Parathyroid adenoma (tissue), 2 donors: Measurements from ENCODE around the gene POLR3G.

Source experiments
- H2AFZ ChIP-seq: fragments of 300-600 bp; sonication (generic); one replicate; pipeline ENCODE4 v1.7.0; 2017; ENCODE audit warnings: antibody characterized with exemption, mild to moderate bottlenecking
- H3K27ac ChIP-seq: fragments of 300-600 bp; sonication (generic); one replicate; pipeline ENCODE4 v1.7.0; 2017
- H3K27me3 ChIP-seq: fragments of 300-600 bp; sonication (generic); one replicate; pipeline ENCODE4 v1.7.0; 2017; ENCODE audit warnings: low read length; ENCODE audit not compliant: control insufficient read depth, insufficient read depth
- H3K36me3 ChIP-seq: fragments of 300-600 bp; sonication (generic); one replicate; pipeline ENCODE4 v1.7.0; 2017; ENCODE audit warnings: low read length; ENCODE audit not compliant: control insufficient read depth, insufficient read depth
- H3K4me1 ChIP-seq: fragments of 300-600 bp; sonication (generic); one replicate; pipeline ENCODE4 v1.7.0; 2017; ENCODE audit warnings: control low read depth
- H3K4me2 ChIP-seq: fragments of 300-600 bp; sonication (generic); one replicate; pipeline ENCODE4 v1.7.0; 2017; ENCODE audit warnings: low read length
- H3K4me3 ChIP-seq: fragments of 300-600 bp; sonication (generic); one replicate; pipeline ENCODE4 v1.7.0; 2017; ENCODE audit warnings: low read depth, low read length
- H3K79me2 ChIP-seq: fragments of 300-600 bp; sonication (generic); one replicate; pipeline ENCODE4 v1.7.0; 2017; ENCODE audit warnings: control low read depth
- H3K9ac ChIP-seq: fragments of 300-600 bp; sonication (generic); one replicate; pipeline ENCODE4 v1.7.0; 2017; ENCODE audit warnings: mild to moderate bottlenecking
- H3K9me3 ChIP-seq: fragments of 300-600 bp; sonication (generic); one replicate; pipeline ENCODE4 v1.7.0; 2017; ENCODE audit warnings: low read length; ENCODE audit not compliant: control insufficient read depth
- CTCF ChIP-seq: fragments of 300-600 bp; sonication (generic); IDR thresholded peaks from one replicate; pipeline ENCODE4 v1.7.0; 2017; ENCODE audit warnings: antibody characterized with exemption, mild to moderate bottlenecking
- donor health status: primary hyperparathyroidism.

The POLR3G gene

GRCh38 chr5:90484540-90484939, 9.9 kb downstream of the POLR3G start:
- no peaks in the 10 kb centered on the region for H3K36me3 ChIP-seq
- H3K4me3 ChIP-seq, result no peak overlapping the region
- H3K9ac ChIP-seq, result no peak overlapping the region
- H3K9me3 ChIP-seq, result no peaks in the 10 kb centered on the region
- H3K4me2 ChIP-seq, result no peak overlapping the region
- TF ChIP-seq CTCF, result no peak
- H3K4me1 ChIP-seq, result peaks cover 7% of the 10 kb centered on the region
- H3K27me3 ChIP-seq, result no peaks in the 10 kb centered on the region
- no peak overlapping the region for H3K27ac ChIP-seq
- H3K79me2 ChIP-seq, result no peaks in the 10 kb centered on the region
- H2AFZ ChIP-seq, result no peak overlapping the region

GRCh38 chr5:90488791-90489190, 14.1 kb downstream of the POLR3G start:
- Histone ChIP-seq H3K4me2 (peak overlapping the region; percentile 13), H3K79me2 (no peaks in the 10 kb centered on the region), H3K4me3 (no peak overlapping the region), H2AFZ (no peak overlapping the region), H3K27ac (peak overlapping the region; percentile 29), H3K9ac (no peak overlapping the region), H3K4me1 (peaks cover 4% of the 10 kb centered on the region), H3K27me3 (no peaks in the 10 kb centered on the region), H3K36me3 (no peaks in the 10 kb centered on the region), H3K9me3 (no peaks in the 10 kb centered on the region)
- no peak for TF ChIP-seq CTCF

- TF ChIP-seq CTCF, result no peak
- H3K9me3 ChIP-seq, result no peaks in the 10 kb centered on the region
- no peak overlapping the region for H3K9ac ChIP-seq
- no peaks in the 10 kb centered on the region for H3K27me3 ChIP-seq
- H3K4me2 ChIP-seq, result no peak overlapping the region
- H3K79me2 ChIP-seq, result no peaks in the 10 kb centered on the region
- no peak overlapping the region for H3K27ac ChIP-seq
- no peak overlapping the region for H3K4me3 ChIP-seq
- H3K36me3 ChIP-seq, result no peaks in the 10 kb centered on the region
- H2AFZ ChIP-seq, result no peak overlapping the region
- peaks cover 4% of the 10 kb centered on the region for H3K4me1 ChIP-seq
Measured at GRCh38 chr5:90494043-90494442, 19.4 kb downstream of the POLR3G start.

- no peak overlapping the region for H2AFZ ChIP-seq
- H3K9me3 ChIP-seq, result no peaks in the 10 kb centered on the region
- TF ChIP-seq CTCF, result no peak
- H3K4me1 ChIP-seq, result no peaks in the 10 kb centered on the region
- no peak overlapping the region for H3K9ac ChIP-seq
- H3K4me3 ChIP-seq, result no peak overlapping the region
- H3K27ac ChIP-seq, result no peak overlapping the region
- H3K4me2 ChIP-seq, result no peak overlapping the region
- H3K79me2 ChIP-seq, result no peaks in the 10 kb centered on the region
- no peaks in the 10 kb centered on the region for H3K36me3 ChIP-seq
- H3K27me3 ChIP-seq, result no peaks in the 10 kb centered on the region
Measured at GRCh38 chr5:90495146-90495545, 20.5 kb downstream of the POLR3G start.

- Histone ChIP-seq H3K9ac (no peak overlapping the region), H3K9me3 (no peaks in the 10 kb centered on the region), H3K4me3 (no peak overlapping the region), H3K4me2 (no peak overlapping the region), H2AFZ (no peak overlapping the region), H3K27ac (no peak overlapping the region), H3K27me3 (no peaks in the 10 kb centered on the region), H3K36me3 (no peaks in the 10 kb centered on the region), H3K79me2 (no peaks in the 10 kb centered on the region), H3K4me1 (no peaks in the 10 kb centered on the region)
- no peak for TF ChIP-seq CTCF
Measured at GRCh38 chr5:90503596-90503995, 28.9 kb downstream of the POLR3G start.
